Dermis microvascular lymphatic vessel endothelial cell (primary cell): ENCODE measurements around the gene SSX2. TPM values are rescaled to one million over a fixed set of nuclear protein-coding genes. Genes with fewer than 3 reads are reported as not detected.
"Not testable (repeated sequence)": the region's sequence is repeated elsewhere in the genome, so short reads cannot be mapped to it uniquely, and the experiment has no call there.

Experiments
- DNase-seq, 2 donors: peaks; one replicate each; pipeline versions ENCODE4 v3.0.0 to v3.0.0-alpha.2; 2010; ENCODE audit warnings: low read depth in 2 of 2
- total RNA-seq: library from RNA; depleted of rRNA; stranded (reverse); fragments of >200 nt; gene quantifications from 2 replicates; pipeline ENCODE4 v1.2.1, GENCODE V29; 2014

Gene SSX2, protein sequence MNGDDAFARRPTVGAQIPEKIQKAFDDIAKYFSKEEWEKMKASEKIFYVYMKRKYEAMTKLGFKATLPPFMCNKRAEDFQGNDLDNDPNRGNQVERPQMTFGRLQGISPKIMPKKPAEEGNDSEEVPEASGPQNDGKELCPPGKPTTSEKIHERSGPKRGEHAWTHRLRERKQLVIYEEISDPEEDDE
- not detected in 2 replicates for total RNA-seq

DNA sequence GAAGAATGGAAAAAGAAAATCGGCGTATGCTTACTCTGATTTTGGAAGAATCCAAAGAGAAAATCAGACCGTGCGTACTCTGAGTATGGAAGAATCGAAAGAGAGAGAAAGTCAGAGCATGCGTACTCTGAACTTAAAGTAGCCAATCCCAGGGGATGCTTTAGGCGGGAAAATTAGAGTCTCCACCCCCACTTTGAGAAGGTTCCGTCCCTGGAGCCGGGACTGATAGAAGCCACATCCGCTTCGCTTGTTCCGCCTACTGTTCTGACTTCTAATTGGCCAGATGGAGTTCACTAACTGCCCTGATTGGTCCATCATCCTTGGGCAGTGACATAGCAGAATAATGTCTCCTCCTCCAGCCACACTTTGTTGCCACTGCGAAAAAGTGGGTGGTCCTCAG lies at the start of gene SSX2:
Gene SSX2 (minus strand): TSS at position 101 of the 400 bp plus-strand sequence. CDS start 1,429 bp downstream, outside the sequence.
- DNase-seq: not testable (repeated sequence)

DNA sequence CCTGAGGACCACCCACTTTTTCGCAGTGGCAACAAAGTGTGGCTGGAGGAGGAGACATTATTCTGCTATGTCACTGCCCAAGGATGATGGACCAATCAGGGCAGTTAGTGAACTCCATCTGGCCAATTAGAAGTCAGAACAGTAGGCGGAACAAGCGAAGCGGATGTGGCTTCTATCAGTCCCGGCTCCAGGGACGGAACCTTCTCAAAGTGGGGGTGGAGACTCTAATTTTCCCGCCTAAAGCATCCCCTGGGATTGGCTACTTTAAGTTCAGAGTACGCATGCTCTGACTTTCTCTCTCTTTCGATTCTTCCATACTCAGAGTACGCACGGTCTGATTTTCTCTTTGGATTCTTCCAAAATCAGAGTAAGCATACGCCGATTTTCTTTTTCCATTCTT lies 44.0 kb upstream of the SSX2 start, which contains the start of gene SSX2B:
Gene SSX2B (plus strand): TSS at position 301 of the 400 bp plus-strand sequence. CDS start 1,429 bp downstream, outside the sequence.
- not testable (repeated sequence) for DNase-seq

DNA sequence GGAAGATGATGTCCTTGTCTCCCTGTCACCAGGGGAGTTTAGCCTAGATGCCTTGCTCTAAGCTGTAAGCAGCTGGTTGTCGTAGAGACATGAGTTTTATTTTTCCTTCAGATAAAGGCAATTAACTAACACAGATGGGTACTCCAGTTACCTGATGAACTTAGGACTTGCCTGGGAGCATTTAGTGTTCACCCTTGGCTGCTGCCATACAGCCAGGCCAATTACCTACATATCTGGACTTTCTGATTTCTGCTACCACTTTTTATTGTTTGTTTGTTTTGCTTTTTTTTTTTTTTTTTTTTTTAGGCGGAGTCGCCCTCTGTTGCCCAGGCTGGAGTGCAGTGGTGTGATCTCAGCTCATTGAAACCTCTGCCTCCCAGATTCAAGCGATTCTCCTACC lies 14.9 kb downstream of the SSX2 start:
- not testable (repeated sequence) for DNase-seq

DNA sequence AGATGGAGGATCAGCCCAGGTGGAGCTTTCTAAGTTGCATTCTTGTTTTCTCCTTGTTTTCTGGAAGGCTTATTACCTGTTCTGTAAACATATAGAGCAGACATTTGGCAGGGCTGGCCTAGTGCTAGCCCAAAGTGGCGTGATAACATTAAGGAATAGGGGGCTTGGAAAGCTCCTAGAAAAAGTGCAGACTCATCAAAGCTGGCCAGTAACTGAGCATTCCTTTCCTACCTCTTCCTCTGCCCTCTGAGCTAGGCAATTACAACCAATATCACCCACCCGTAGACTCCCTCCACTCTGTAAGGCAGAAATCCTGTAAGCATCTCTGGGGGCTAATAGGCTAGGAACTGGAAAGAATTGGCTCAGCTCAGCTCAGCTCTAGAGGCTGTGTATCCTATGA lies 44.8 kb downstream of the SSX2 start:
- not testable (repeated sequence) for DNase-seq

DNA sequence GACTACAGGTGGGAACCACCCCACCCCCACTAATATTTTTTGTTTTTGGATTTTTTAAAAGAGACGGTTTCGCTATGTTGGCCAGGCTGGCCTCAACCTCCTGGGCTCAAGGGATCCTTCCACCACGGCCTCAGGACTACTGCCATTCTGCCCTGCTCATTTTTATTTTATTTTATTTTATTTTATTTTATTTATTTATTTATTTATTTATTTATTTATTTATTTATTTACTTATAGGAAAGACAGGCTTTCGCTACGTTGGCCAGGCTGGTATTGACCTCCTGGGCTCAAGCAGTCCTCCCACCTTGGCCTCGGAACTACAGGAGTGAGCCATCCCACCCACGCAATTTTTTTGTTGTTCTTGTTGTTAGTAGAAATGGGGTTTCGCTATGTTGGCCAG lies 51.5 kb downstream of the SSX2 start:
- DNase-seq: not testable (repeated sequence)

DNA sequence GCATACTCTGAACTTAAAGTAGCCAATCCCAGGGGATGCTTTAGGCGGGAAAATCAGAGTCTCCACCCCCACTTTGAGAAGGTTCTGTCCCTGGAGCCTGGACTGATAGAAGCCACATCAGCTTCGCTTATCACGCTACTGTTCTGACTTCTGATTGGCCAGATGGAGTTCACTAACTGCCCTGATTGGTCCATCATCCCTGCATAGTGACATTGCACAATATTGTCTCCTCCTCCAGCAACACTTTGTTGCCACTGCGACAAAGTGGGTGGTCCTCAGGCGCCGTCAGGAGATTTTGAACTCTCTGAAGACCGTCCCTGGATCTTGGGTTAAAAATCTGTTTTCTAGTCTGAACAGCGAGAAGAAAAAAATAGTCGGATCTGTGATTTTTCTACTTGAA lies 52.2 kb downstream of the SSX2 start, which contains the start of gene SSX7:
Gene SSX7 (minus strand): TSS at position 101 of the 400 bp plus-strand sequence. CDS start 1,428 bp downstream, outside the sequence.
- not testable (repeated sequence) for DNase-seq

DNA sequence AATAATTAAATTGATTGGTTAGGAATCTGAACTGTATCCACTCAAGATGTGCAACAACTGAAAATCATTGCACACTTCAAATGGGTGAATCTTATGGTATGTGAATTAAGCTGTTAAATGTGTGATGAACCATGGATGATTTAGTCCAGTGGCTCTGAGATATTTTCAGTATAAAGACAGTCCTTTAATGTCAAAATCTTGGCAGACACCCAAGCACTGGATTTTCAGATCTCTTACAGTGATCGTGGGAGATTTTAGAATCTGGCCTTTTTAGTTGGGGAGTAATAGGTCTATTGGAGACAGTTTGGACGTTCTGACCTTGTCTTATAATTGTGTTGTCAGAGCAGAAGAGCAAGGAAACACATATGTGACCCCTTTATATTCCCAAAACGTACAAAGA lies 56.3 kb downstream of the SSX2 start:
- DNase-seq: not testable (repeated sequence)

DNA sequence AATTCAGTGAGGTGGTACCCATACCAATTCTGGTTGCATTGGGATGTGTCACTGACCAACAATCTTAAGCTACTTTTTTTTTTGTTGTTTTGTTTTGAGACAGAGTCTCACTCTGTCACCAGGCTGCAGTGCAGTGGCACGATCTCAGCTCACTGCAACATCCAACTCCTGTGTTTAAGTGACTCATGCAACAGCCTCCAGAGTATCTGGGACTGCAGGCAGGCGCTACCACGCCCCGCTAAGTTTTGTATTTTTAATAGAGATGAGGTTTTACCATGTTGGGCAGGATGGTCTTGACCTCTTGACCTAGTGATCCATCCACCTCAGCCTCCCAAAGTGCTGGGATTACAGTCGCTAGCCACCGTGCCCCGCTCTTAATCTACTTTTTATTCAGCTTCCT lies 58.0 kb downstream of the SSX2 start:
- not testable (repeated sequence) for DNase-seq

Other genes with a start within 250 kb of the SSX2 start
- gene XAGE1A, start 211.4 kb downstream of the SSX2 start, total RNA-seq: not detected in 2 replicates
- not detected in 2 replicates for gene XAGE1B, start 190.1 kb downstream of the SSX2 start, total RNA-seq
- not detected in 2 replicates for gene SSX7, start 52.3 kb downstream of the SSX2 start, total RNA-seq
- gene SSX2B, start 44.1 kb upstream of the SSX2 start, total RNA-seq: not detected in 2 replicates
- gene SPANXN5, start 90.2 kb upstream of the SSX2 start, total RNA-seq: not detected in 2 replicates
- not detected in 2 replicates for gene XAGE5, start 104.1 kb upstream of the SSX2 start, total RNA-seq
- not detected in 2 replicates for gene XAGE3, start 160.9 kb upstream of the SSX2 start, total RNA-seq
- gene FAM156B, start 190.2 kb upstream of the SSX2 start, total RNA-seq: 3.6 and 7.6 TPM in 2 replicates